DMS53 (cell line): ENCODE data around the gene PCSK2.
A peak's percentile ranks its signal among the peaks of the same experiment; 100 is the strongest.

ENCODE experiments used
- DNase-seq: peaks from one replicate; lab custom pipeline; 2025; lab: John Stamatoyannopoulos, UW

PCSK2 gene

DNA sequence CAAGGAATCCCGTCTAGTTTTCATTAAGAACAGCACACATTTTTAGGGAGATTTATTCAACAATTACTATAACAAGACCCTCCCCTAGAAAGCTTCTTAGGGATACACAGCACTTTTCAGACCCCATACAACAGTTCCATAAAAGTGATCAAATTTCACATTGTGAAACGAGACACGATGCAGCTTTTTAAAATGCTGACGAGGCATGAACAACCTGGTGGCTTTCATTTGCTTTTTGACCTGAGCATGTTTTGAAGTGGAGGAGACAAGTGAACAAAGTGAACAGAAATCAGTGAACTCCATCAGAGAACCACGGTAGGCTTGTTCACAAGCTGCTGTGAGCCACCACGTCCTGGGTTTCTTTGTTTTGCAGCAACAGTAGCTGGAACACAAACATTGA, 112.2 kb downstream of the PCSK2 start:
- DNase-seq, result no peak

GRCh38 chr20:17343091-17343490, 116.3 kb downstream of the PCSK2 start:
- no peak for DNase-seq

DNA sequence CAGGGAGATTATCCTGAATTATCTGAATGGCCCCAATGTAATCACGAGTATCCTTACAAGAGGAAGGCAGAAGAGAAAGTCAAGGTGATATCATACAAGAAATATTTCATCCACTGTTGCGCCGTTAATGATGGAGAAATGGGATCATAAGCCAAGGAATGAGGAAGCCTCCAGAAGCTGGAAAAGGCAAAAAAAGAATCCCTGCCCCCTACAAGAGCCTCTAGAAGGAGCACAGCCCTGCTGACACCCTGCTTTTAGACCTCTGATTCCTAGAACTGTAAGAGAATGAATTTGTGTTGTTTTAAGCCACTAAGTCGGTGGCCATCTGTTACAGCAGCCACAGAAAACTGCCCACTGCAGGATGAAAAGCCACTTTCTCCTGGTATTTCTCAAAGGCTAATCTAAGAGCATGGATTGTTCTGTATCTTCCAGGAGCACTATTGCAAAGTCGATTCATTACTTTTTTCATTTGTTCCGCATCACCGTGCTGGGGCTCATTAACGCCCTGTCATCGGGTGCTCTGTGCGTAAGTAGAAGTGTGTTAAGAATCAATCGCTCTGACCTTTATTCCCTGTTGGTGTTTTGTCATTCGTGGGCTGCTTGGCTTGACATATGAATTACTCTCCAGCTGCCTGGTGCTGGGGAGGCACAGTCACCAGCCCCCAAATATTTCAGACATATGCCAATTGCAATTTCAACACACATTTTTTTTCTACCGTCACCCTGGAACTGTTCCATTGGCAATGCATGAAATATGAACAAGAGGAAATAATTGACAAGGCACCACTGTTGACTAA, 117.0 kb downstream of the PCSK2 start:
- no peak for DNase-seq

DNA sequence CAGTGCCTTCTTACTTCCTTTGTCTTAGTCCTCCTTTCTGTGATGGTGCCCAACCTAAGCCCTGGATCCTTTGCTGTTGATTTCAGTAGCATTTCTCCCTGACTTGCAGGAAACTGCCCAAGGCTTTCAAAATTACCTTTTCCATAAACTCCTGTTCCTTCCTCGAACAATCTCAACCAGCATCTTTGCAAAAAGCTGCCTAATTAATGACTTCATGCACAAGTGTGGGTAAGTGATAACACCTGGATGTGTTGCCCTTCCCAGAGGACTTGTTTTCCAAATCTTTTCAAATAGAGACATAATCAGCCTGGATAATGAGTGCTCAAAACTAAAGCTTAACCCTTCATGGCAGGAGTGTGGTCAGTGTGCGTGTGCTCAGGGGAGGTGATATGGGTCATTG, 118.0 kb downstream of the PCSK2 start:
- DNase-seq, result no peak

- DNase-seq, result no peak
Observed at GRCh38 chr20:17345321-17345720, 118.5 kb downstream of the PCSK2 start.

- DNase-seq, result no peak
Observed at GRCh38 chr20:17350321-17350720, 123.5 kb downstream of the PCSK2 start.

DNA sequence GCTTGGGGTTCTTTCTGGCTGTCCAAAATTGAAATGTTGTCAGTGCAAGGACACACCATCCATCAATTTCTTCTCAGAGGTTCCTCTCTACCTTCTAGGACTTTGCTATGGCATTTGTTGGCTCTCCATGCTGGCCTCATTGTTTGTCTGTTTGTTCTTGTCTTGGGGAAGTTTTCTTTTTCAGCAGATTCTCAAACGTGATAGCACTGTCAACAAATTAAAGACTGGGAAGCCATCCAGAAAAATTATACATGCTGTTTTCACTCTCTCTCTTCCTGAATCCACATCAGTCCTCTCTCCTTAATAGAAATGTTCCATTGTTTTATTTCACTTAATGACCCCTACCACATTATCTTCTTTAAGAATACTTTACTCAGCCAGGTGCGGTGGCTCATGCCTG, 130.4 kb downstream of the PCSK2 start:
- no peak for DNase-seq

DNA sequence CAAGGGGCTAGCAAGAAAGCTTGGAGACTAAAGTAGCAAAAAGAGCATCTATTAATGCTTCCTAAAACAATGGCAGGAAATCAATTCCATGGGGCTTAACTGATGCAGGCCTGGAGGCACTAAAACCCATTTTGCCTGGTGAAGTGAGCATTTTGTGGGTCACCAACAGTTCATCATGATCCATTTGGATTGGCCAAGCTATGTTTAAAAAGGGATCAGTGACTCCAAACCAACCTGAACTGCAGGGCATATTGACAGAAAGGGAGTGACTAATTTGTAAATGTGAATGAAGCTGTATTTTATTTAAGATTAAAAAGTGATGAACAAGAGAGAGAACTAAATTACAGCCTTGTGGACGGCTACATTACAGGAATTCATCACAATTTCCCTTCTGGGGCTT, 132.0 kb downstream of the PCSK2 start:
- no peak for DNase-seq

GRCh38 chr20:17364681-17365080, 137.8 kb downstream of the PCSK2 start:
- no peak for DNase-seq

DNA sequence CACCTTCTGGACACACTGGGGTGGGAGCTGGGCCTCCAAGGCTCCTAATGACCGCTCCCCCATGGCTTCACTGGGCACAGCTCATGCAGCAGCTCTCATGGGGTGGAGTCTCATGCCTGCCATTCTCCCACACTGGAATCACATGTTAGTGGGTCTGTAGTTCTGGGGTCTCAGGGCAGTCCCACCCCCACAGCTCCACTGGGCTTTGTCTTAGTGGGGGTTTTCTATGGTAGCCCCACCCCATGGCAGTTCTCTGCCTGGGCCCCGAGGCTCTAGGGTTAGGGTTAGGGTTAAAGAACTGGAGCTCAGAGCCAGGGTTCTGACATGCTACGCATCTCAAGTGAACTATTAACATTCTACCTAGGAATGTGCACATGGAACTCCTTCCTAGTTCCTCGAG, 139.0 kb downstream of the PCSK2 start:
- DNase-seq, result no peak

DNA sequence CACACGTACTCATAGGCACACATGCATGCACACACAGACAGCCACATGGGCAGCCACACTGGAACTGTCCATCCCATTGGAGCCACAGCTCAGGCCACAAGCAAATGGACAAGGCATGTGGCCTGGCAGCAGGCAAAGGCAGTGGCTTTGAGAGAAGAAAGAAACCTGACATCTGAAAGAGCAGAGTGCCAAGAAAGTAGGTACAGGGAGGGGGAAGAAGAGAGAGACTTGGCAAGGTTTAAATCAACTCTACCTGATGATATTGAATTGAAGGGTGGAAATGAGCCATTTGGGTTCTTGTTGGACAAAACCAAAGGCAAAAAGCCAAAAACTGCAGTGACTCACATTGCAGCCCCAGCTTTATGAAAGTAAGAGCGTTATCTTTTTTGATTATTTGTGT, 142.7 kb downstream of the PCSK2 start:
- no peak for DNase-seq

DNA sequence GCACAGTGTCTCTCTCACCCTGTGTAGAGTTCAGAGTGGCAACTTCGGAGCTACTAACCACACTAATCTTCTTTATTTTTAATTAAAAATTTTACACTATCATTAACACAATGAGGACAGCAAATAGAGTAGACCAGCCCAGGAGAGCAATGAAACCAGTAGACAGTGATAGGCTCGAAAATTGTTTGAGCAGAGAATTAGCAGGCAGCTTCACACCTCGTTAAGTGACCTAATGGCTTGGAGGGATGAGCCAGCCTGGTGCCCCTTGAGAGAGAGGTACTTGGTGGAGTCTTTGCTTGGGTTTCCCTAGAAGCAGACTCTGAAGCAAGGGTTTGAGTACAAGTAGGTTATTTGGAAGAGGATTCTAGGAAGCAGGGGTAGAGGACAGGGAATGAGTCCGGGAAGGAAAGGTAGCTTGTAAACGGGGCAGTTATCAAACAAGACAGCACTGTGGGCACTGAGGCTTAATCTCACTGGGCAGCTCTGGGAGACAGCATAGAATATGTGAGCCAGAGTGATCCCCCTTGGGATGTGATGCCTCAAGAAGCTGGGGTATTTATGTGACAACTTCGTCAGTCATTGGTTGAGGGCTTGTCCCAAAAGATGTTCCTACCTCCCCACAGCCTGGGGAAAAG, 146.1 kb downstream of the PCSK2 start:
- DNase-seq, result no peak

DNA sequence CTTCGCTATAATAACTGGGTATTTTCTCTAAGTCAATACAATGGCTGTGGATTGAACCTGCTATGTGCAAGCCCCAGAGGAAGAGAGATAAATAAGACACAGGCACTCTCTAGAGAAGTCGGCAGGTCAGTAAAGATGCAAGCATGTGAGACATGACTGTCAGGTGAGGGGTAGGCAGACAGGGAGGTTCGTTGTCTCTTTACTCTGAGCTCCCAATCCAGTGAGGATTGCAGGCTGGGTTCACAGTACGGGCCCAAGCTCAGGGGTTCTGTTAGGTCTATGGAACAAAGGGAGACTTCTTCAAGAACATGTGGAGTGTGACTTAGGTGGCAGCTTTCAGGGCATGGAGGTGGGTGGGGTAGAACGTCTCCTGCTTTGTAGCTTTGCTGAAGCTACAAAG, 147.2 kb downstream of the PCSK2 start:
- DNase-seq, result no peak

GRCh38 chr20:17376031-17376430, 149.2 kb downstream of the PCSK2 start:
- no peak for DNase-seq

GRCh38 chr20:17377231-17377630, 150.4 kb downstream of the PCSK2 start:
- peak; percentile 47 for DNase-seq

DNA sequence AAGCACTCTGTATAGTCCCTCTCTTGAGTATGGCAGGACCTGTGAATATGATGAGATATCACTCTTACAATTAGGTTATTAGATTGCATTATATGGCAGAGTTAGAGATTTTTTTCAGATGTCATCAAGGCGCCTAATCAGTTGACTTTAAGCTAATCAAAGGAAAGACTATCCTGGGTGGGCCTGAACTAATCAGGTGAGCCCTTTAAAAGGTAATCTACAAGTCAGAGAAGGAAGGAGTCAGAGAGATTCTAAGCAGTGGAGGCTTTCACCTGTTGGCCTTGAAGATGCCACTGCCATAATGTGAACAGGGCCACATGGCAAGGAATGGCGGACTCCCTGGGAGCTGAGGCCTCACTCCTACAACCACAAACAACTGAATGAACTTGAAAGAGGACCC, 152.8 kb downstream of the PCSK2 start:
- DNase-seq, result no peak

DNA sequence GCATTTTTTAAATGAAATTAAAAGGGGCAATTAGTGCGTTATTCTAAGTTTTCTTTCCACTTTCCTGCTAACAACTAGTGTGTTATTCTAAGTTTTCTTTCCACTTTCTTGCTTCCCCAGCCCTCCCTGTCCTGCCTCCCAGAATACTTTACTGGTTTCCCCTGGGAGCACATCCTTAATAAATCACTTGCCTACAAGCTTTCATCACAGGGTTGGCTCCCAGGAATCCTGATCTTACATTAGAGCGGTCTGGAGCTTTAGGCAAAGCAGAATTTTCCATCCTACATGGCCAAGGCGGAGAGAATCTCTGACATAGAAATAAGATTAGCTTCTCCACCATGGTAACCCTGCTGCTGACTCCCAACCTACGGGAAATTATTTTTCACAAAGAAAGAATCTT, 154.0 kb downstream of the PCSK2 start:
- no peak for DNase-seq

DNA sequence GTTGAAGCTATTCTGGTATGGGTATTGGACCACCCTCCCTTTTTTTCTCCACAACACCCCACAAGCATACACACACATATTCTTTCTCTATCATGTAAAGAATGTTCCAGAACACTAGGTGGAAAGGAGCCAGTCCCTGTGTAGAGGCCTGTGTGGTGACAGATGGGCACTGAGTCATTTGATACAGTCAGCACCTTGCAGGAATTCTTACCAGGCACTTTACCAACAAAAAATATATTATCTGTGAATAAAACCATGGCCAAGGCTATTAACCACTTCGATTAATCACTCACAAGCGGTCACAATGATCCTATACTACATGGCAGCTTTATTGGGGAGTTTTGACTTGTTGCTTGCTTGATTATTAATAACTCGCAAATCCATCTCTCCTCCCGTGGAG, 154.9 kb downstream of the PCSK2 start:
- no peak for DNase-seq

GRCh38 chr20:17385798-17386197, 159.0 kb downstream of the PCSK2 start:
- no peak for DNase-seq

- DNase-seq, result no peak
Observed at GRCh38 chr20:17390655-17391054, 163.8 kb downstream of the PCSK2 start.

- no peak for DNase-seq
Observed at GRCh38 chr20:17391127-17391771, 164.4 kb downstream of the PCSK2 start.

- peak; percentile 44 for DNase-seq
Observed at GRCh38 chr20:17394411-17394810, 167.6 kb downstream of the PCSK2 start.

DNA sequence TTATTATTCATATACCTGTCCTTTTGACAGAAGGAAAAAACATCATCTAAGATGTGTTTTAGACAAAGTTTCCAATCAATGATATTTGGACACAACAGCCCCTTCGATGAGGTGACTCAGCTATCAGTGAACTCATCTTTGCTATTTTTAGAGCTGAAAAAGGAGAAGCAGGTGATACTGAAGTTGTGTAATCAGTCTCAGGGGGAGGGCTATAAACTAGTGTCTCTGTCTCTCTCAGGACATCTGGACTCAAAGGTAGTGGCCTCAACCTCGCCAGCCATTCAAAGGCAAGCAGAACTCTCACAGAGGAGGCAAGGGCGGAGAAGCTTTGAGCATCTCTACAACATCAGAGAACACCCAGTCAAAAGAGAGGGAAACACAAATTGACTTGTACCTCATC, 168.9 kb downstream of the PCSK2 start:
- peak; percentile 82 for DNase-seq
